Panc1 (cell line): ENCODE data around the gene EPYC. TPM values are rescaled to one million over a fixed set of nuclear protein-coding genes. Genes with fewer than 3 reads are reported as not detected.

Experiments used
- ATAC-seq: fragments of 200-7000 bp; cut with Tn5 transposase; 2 replicates; pipeline ENCODE4 v1.9.1; 2020; ENCODE audit warnings: mild to moderate bottlenecking, moderate library complexity
- BruUV-seq: library from RNA; stranded (reverse); fragments of 400-500 nt; replicated peaks from 2 replicates; lab custom pipeline; 2021; lab: Mats Ljungman, UMichigan
- CTCF ChIA-PET: fragments of 300-600 bp; sonication (Branson Sonifier 250); formaldehyde crosslinking; loops from one replicate; lab custom pipeline; 2022; ENCODE audit warnings: antibody characterized with exemption; lab: Charles Lee
- POLR2A ChIA-PET: fragments of 300-600 bp; sonication (Branson Sonifier 250); formaldehyde crosslinking; loops from one replicate; lab custom pipeline; 2022; ENCODE audit warnings: antibody characterized with exemption; lab: Charles Lee
- DNase-seq: peaks from one replicate; pipeline ENCODE4 v3.0.0-alpha.2; 2010; ENCODE audit warnings: low read depth, low spot score
- H3K27ac ChIP-seq: 2 replicates; pipeline ENCODE4 v1.5.1; 2011; ENCODE audit warnings: mild to moderate bottlenecking, low read length, inconsistent platforms
- H3K27me3 ChIP-seq: fragments of 200-500 bp; sonication (Bioruptor generic); 2 replicates; pipeline ENCODE4 v1.6.0; 2014; ENCODE audit warnings: low read length, inconsistent platforms; ENCODE audit not compliant: control insufficient read depth, insufficient read depth
- H3K36me3 ChIP-seq: fragments of 200-500 bp; sonication (Bioruptor generic); 2 replicates; pipeline ENCODE4 v1.5.1; 2014; ENCODE audit warnings: inconsistent platforms, mild to moderate bottlenecking, low read length, moderate library complexity; ENCODE audit not compliant: control insufficient read depth, insufficient read depth
- H3K4me1 ChIP-seq: 2 replicates; pipeline ENCODE4 v1.5.1; 2011; ENCODE audit warnings: inconsistent platforms, mild to moderate bottlenecking, low read length, moderate library complexity; ENCODE audit not compliant: control insufficient read depth, insufficient read depth
- H3K4me3 ChIP-seq, 2 experiments: 2 replicates each; pipeline ENCODE4 v1.5.1; 2011 to 2012; ENCODE audit warnings: low read depth in 2 of 2, low read length in 2 of 2, mild to moderate bottlenecking in 2 of 2, inconsistent platforms in 1 of 2, moderate library complexity in 1 of 2
- H3K9me3 ChIP-seq: fragments of 200-500 bp; sonication (Bioruptor generic); 2 replicates; pipeline ENCODE4 v1.5.1; 2014; ENCODE audit warnings: low read depth, mild to moderate bottlenecking, inconsistent platforms, low read length, moderate library complexity; ENCODE audit not compliant: control insufficient read depth, insufficient read depth
- POLR2AphosphoS5 ChIP-seq: IDR thresholded peaks from 2 replicates; pipeline ENCODE4 v1.6.1; 2012; ENCODE audit warnings: mild to moderate bottlenecking, low read depth, low read length, moderate library complexity
- REST ChIP-seq, 2 experiments: IDR thresholded peaks; 2 replicates each; pipeline ENCODE4 v1.6.1; 2011 to 2012; ENCODE audit warnings: low read depth in 2 of 2, control low read depth in 1 of 2, low read length in 1 of 2, mild to moderate bottlenecking in 1 of 2, moderate library complexity in 1 of 2; ENCODE audit not compliant: insufficient read depth in 1 of 2
- SIN3A ChIP-seq: IDR thresholded peaks from 2 replicates; pipeline ENCODE4 v1.6.1; 2012; ENCODE audit warnings: low read depth, mild to moderate bottlenecking, low read length, moderate library complexity, borderline replicate concordance; ENCODE audit not compliant: insufficient read depth
- TCF7L2 ChIP-seq: IDR thresholded peaks from 2 replicates; pipeline ENCODE4 v1.6.1; 2011; ENCODE audit warnings: mild to moderate bottlenecking, low read depth, low read length, inconsistent platforms
- in situ Hi-C: cut with HindIII; loops from 2 replicates; pipeline ENCODE4 v1.10.0; 2016; ENCODE audit warnings: low sequenced_read_pairs, low pct_unique_long_range_greater_than_20kb
- intact Hi-C: fragments of 100-400 bp; cut with micrococcal nuclease; formaldehyde crosslinking; loops from one replicate; pipeline ENCODE4 v1.10.0; 2022; ENCODE audit not compliant: unreplicated experiment
- total RNA-seq: library from RNA; stranded (reverse); gene quantifications from one replicate; pipeline ENCODE4 v1.2.1, GENCODE V29; 2021; ENCODE audit not compliant: unreplicated experiment
- TF ChIP-seq, protein P1 (sequence below): fragments of 450-650 bp; IDR thresholded peaks from 2 replicates; pipeline ENCODE4 v1.5.1; 2017; ENCODE audit warnings: mild to moderate bottlenecking

EPYC gene
- total RNA-seq, 1 experiment from 2014 or later: not detected

DNA sequence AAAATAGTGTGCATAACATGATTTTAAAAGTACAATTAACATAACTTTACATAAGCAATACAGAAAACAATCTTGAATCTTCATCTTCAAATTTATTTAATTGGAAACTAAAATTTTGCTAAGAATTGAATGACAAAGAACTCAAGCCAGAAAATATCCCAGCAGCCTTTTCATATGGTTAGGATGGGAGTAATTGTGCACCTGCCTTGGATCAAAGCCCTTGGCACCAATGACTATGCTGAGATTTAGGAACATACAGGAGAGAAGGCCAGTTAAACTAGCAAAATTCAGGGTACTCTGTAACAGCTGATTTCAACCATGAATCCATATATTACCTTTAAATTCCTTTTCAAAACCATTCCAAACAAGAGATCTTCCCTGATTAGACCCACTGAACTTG lies 47.3 kb upstream of the EPYC start:
- ATAC-seq: no peak
- in situ Hi-C loops: no loop called here

DNA sequence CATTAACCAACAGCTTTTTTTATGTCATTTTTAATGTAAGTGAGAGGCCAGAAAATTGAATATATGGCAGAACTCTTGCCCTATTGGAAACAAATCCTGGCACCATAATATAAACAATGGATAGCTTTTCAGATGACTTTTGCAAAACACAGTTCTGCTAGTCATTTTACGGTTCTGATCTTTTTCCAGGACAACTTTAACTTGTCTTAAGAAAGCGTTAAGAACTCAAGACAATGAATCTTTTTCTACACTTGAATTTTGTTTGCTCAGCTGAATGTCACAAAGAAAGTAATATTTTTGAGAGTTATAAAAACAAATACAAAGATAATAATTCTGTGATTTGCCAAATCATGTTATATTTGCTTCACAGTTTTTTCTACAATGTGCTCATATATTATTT lies 39.8 kb upstream of the EPYC start:
- H3K4me3 ChIP-seq: no peak overlapping the region
- H3K36me3 ChIP-seq: no peaks in the 10 kb centered on the region
- ChIA-PET POLR2A (no interaction called here), CTCF (no interaction called here)
- H3K27ac ChIP-seq: no peak overlapping the region
- intact Hi-C loops (no loop called here), in situ Hi-C loops (no loop called here)
- BruUV-seq: no TSS peak
- no peak for TF ChIP-seq SIN3A
- no peak for TF ChIP-seq POLR2AphosphoS5
- no peak for TF ChIP-seq REST (IDR thresholded peaks at IDR 0.05; ENCODE audit: insufficient read depth in 1 of 2, low read depth in 2 of 2, low read length in 1 of 2)
- TF ChIP-seq TCF7L2: no peak
- TF ChIP-seq, protein P1, sequence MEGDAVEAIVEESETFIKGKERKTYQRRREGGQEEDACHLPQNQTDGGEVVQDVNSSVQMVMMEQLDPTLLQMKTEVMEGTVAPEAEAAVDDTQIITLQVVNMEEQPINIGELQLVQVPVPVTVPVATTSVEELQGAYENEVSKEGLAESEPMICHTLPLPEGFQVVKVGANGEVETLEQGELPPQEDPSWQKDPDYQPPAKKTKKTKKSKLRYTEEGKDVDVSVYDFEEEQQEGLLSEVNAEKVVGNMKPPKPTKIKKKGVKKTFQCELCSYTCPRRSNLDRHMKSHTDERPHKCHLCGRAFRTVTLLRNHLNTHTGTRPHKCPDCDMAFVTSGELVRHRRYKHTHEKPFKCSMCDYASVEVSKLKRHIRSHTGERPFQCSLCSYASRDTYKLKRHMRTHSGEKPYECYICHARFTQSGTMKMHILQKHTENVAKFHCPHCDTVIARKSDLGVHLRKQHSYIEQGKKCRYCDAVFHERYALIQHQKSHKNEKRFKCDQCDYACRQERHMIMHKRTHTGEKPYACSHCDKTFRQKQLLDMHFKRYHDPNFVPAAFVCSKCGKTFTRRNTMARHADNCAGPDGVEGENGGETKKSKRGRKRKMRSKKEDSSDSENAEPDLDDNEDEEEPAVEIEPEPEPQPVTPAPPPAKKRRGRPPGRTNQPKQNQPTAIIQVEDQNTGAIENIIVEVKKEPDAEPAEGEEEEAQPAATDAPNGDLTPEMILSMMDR: no peak
- no peaks in the 10 kb centered on the region for H3K9me3 ChIP-seq
- no peaks in the 10 kb centered on the region for H3K27me3 ChIP-seq
- H3K4me1 ChIP-seq: no peaks in the 10 kb centered on the region
- no peak for DNase-seq
- no peak for ATAC-seq

More for the DNA sequence above, 47.3 kb upstream of the EPYC start:
- Histone ChIP-seq H3K9me3 (no peaks in the 10 kb centered on the region), H3K4me3 (no peak overlapping the region), H3K27ac (no peak overlapping the region), H3K27me3 (no peaks in the 10 kb centered on the region), H3K36me3 (no peaks in the 10 kb centered on the region), H3K4me1 (no peaks in the 10 kb centered on the region)
- DNase-seq: no peak
- CTCF ChIA-PET: no interaction called here
- POLR2A ChIA-PET: no interaction called here
- TF ChIP-seq REST (IDR thresholded peaks at IDR 0.05; ENCODE audit: insufficient read depth in 1 of 2, low read depth in 2 of 2, low read length in 1 of 2): no peak
- no peak for TF ChIP-seq TCF7L2
- TF ChIP-seq POLR2AphosphoS5: no peak
- no peak for TF ChIP-seq SIN3A
- TF ChIP-seq, protein P1: no peak
- intact Hi-C loops: no loop called here
- BruUV-seq: no TSS peak
